GM08714 (cell line): ENCODE data around the gene GPR17.

Experiments used
- H3K4me3 ChIP-seq: fragments of 200-500 bp; sonication (Bioruptor generic); 2 replicates; pipeline ENCODE4 v1.5.1; 2014; ENCODE audit warnings: mild to moderate bottlenecking, low read length, inconsistent platforms
- ZNF274 ChIP-seq: IDR thresholded peaks from 2 replicates; pipeline ENCODE4 v1.6.1; 2012; ENCODE audit warnings: mild to moderate bottlenecking, low read depth, low read length

Gene GPR17

DNA sequence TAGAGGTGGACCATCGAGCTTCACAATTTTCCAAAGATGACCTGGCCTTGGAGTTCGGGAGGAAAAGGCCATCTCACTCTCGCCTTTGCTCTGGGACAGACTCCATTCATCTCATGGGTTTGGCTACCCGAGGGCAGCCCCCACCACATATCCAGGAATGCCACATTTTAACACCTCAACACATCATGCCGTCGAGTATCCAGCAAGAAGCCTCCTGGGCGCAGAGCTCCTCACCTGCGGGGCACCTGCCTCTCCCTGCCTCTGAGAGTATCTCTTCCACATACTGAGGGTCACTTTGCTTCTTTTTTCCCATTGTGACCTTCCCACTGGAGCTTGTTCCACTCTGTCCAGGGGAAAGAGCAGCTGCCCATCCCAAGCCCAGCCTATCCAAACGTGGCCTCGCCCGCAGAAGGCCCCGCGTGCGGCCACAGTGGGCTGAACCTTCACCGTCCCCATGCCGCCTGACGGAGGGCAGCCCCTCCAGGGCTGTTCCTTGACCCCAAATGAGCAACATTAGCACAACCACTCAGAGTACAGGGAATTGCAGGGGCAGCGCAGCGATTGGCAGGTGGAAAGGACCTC lies 34.8 kb downstream of the GPR17 start:
- no peak for TF ChIP-seq ZNF274
- no peak overlapping the region for H3K4me3 ChIP-seq

DNA sequence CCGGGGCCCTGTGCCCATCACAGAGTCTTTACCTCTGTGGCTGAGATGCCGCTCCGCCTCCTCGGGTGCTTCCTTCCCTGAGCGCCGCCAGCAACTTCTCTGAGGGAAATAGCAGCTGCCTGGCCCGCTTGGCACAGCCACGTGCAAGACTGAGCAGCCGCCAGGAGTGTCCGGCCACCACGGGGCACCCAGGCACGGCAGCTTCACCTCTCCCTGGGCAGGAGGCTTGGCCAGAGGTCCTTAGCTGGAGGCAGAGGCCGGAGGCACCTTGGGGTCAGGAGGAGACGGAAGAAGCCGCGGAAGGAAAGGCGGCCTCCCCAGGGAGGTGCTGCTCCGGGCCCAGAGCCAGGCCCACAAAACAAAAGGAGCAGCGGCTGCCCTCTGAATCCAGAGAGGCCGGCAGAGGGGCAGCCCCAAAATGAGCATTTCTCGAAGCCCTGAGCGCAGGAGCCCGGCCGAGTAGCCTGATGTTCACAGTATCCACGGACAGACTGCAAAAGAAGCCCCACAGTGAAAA lies 35.4 kb downstream of the GPR17 start:
- no peak for TF ChIP-seq ZNF274

DNA sequence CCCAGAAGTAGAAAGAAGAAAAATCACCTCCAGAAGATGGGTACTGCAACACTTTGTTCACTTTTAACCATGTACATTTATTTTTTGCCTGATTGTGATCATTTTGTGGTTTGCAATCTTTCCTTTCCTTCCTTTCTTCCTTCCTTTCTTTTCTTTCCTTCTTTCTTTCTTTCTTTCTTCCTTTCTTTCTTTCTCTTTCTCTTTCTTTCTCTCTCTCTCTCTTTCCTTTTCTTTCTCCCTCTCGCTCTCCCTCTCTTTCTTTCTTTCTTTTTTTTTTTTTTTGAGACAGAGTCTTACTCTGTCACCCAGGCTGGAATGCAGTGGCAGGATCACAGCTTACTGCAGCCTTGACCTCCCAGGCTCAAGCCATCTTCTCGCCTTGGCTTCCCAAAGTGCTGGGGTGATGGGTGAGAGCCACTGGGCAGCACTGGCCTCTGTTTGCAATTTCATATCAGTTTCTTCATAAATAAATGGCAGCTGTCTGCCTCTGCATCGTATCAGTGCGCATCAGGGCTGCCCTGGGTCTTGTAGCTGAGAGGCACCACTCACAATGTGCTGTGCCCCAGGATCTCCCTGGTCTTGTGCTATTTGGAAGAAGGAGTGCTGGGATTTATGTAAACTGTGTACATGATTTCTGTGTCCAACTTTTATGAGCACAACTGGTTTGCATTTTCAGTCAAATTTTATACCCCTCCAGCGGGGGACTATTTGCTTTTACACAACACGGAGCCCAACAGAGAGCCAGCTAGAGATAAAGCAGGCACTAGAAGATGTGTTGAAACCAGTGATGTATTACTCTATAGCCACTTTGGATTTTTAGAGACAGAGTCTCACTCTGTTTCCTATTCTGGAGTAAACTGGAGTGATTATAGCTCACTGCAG lies 36.3 kb downstream of the GPR17 start:
- TF ChIP-seq ZNF274, result no peak

More for the DNA sequence above, 35.4 kb downstream of the GPR17 start:
- H3K4me3 ChIP-seq, result no peak overlapping the region

DNA sequence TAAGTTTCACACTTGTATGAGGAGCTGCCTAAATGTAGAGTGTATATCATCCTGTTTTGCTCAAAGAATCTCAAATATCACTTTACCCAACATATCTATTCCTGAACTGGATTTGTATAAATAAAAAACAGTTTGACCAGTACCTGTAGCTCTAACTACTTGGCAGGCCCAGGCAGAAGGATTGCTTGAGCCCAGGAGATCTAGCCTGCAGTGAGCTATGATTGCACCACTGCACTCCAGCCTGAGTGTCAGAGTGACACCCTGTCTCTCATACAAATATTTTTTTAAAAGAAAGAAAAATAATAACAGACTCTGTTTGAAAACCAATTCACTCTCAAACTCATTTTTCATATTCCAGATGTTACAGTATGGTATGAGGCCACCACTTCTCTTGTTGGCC lies 37.1 kb downstream of the GPR17 start:
- H3K4me3 ChIP-seq, result no peak overlapping the region
- TF ChIP-seq ZNF274, result no peak

More for the DNA sequence above, 36.3 kb downstream of the GPR17 start:
- no peak overlapping the region for H3K4me3 ChIP-seq

DNA sequence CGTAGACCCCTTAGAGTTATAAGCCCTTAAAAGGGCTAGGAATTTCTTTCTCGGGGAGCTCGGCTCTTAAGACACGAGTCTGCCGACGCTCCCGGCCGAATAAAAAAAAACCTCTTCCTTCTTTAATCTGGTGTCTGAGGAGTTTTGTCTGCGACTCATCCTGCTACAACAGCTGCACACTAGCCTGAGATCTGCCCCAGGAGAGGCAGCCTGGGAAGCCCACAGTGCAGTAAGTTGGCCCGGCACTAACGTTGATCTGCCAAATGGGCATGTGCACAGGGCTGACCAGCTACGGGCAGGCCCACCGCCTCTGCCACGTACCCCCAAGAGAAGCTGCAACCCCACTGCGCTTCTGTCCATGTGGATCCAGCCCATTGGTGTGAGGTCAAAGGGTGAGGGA lies 37.8 kb downstream of the GPR17 start:
- TF ChIP-seq ZNF274, result no peak
- H3K4me3 ChIP-seq, result no peak overlapping the region

DNA sequence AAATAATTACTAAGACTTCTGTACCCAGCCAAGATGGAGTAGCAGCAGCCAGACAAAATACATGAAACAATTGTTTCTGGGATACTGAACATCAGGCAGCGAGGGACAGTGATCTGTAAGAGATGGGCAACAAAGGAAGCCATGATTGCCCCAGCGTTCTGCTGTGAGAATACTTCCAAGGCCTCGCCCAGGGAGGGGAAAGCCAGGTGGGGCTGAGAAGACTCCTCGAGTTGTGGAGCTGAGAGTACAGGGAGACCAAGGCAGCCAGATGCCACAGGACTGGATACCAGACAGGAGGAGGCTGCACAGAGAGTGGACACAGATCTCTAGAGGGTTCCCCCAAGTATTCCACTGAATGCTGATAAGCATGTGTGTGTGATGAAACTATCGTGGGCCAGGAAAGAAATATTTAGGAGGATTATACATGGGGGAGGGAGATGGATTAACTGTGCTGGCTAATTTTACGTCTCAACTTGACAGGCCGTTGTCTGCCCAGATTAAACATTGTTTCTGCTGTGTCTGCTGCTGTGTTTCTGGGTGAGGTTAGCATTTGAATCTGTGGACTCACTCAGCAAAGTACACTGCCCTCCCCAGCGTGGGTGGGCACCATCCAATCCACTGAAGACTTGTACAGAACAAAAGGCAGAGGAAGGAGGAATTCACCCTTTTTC lies 39.6 kb downstream of the GPR17 start:
- TF ChIP-seq ZNF274, result no peak

DNA sequence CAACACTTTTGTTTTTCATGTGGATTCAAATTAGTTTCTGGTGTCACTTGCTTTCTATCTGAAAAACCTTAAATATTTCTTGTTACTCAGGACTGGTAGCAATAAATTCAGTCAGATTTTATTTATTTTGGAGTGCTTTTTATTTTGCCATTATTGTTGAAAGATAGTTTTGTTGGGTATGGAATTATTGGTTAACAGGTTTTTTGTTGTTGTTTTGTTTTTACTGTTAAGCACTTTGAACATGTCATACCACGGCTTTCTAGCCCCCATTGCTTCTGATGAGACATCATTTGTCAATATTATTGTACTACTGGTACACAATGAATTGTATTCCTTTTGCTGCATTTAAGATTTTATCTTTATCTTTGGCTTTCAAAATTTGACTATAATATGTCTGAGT lies 42.5 kb downstream of the GPR17 start:
- no peak for TF ChIP-seq ZNF274
- H3K4me3 ChIP-seq, result no peak overlapping the region

More for the DNA sequence above, 39.6 kb downstream of the GPR17 start:
- no peak overlapping the region for H3K4me3 ChIP-seq

DNA sequence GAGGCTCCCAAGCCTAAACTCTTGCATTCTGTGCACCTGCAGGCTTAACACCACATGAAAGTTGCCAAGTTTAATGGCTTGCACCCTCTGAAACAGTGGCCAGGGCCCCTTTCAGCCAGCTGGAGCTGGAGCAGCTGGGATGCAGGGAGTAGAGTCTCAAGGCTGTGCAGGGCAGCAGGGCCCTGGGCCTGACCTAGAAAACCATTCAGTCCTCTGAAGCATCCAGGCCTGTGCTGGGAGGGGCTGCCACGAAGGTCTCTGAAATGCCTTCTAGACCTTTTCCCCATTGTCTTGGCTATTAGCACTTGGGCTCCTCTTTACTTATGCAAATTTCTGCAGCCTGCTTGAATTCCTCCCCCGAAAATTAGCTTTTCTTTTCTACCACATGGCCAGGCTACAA lies 44.7 kb downstream of the GPR17 start:
- no peak overlapping the region for H3K4me3 ChIP-seq
- TF ChIP-seq ZNF274, result no peak

DNA sequence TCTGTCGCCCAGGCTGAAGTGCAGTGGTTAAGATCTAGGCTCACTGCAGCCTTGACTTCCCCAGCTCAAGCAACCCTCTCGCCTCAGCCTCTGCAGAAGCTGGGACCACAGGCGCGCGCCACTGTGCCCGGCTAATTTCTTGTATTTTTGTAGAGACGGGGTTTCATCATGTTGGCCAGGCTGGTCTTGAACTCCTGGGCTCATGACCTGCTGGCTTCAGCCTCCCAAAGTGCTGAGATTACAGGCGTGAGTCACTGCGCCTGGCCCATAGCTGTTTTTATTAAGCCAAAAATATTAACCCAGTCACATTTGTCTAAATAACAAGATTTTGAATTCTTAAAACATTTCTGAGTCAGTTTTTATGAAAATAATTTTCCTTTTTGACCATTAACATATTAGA lies 49.0 kb downstream of the GPR17 start:
- no peak for TF ChIP-seq ZNF274
- H3K4me3 ChIP-seq, result no peak overlapping the region

DNA sequence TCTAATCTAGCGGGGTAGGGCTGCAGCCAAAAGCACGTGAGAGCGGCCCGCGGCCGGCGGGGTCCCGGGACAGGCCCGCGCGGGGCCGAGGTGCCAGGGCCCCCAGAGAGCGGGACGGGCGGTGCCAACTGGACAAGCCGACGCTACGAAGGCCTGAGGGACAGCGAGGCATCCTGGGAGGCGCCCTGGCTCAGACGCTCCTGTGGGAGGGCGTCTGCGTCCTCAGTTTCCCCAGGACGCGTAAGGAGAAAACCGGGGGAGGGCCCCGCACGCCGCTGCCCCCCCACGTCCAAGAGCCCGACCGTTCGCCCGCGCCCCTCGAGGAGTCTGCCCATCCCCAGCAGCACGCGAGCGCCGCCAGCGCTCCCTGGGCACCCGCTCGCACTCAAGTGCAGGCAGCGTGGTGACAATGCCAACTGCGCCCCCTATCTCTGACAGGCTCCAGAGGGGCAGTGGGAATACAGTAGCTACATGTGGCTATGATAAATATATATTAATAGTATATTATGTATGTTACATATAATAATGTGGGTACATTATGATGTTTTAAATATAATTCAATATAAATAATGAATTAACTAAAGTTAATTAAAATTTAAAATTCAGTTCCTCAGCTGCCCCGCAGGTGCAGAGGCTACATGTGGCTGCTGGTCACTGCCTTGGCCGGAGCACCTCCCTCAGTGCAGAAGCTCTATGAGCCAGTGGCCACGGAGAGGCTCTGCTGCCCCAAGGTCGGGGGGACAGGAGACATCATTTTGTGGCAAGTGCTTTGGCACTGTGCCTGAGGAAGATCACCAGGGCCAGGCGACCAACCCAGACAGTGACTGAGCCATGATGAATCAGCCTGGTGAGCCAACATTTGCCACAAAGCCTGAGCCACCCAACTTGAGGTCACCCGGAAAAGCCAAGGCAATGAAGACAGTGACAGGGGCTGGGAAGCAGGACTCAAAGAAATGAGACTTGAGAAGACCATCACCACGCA lies 49.8 kb downstream of the GPR17 start:
- no peak overlapping the region for H3K4me3 ChIP-seq

DNA sequence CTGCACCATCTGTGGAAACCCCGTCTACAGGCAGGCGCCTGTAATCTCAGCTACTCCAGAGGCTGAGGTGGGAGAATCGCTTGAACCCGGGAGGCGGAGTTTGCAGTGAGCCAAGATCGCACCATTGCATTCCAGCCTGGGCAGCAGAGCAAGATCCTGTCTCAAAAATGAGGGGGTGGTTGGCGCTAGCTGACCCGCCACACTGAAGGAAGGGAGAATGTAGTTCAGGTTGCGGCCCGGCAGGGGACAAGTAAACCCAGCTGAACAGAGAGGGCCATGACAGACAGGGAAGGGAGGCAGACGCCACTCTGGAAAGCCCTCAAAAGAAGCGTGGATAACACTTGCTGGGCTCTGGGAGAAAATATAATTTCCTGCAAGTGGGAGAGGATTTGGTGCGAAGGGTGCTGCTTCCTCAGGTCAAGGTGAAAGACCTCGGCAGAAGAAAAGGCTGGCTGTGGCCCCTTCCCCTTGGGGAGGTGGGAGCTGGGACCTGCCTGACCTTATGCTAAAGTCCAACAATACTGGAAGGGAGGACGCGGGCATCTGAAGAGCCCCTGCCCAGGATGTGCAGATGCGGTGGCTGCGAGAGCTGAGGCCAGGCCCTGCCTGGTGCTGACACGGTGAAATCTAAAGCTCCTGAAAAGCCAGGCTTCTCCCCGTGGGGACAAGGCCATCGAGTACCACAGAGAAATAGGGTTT lies 51.7 kb downstream of the GPR17 start:
- no peak overlapping the region for H3K4me3 ChIP-seq
- TF ChIP-seq ZNF274, result no peak

More for the DNA sequence above, 49.8 kb downstream of the GPR17 start:
- no peak for TF ChIP-seq ZNF274

DNA sequence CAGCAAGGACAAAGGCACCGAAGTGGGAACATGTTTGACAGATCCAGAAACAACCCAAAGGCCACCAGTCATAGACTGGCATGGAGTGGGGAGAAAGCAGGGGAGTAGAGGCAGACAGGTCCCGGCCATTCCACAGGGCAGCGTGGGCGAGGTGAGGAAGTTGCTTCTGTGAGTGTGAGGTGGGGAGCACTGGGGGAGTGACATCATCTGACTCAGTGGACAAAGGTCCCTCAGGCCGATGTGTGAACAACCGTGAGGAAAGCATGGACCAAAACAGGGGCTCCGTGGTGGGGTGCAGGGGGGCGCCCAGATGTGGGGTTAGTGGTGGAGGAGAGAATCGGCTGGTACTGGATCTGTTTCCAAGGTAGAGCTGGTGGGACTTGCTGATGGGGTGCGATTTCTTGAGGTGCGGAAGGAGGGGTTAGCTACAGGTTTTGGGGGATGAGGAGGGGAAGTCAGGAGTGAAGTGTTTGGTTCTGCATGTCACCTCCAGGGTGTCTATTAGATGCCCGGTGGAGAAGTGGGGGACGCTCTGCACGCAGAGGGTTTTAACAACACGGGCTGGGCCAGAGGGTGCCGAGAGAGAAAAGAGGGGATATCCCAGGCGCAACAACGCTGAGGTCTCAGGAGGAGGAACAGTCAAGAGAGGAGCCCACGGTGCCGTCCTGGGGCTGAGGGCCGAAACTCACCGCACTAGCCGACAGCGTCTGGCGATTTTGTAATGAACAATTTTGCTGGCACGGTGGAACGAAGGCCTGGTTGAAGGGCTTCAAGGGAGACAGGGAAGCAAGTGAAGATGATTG lies 52.8 kb downstream of the GPR17 start:
- TF ChIP-seq ZNF274, result no peak

More for the DNA sequence above, 52.8 kb downstream of the GPR17 start:
- no peak overlapping the region for H3K4me3 ChIP-seq
